AG20443 (cell line): Measurements from ENCODE around the gene NARS2.
"Not testable (repeated sequence)": the region's sequence is repeated elsewhere in the genome, so short reads cannot be mapped to it uniquely, and the experiment has no call there.

ENCODE experiments used
- DNase-seq: peaks from one replicate; pipeline ENCODE4 v3.0.0; 2012; ENCODE audit warnings: low spot score, mixed read lengths

NARS2 gene

DNA sequence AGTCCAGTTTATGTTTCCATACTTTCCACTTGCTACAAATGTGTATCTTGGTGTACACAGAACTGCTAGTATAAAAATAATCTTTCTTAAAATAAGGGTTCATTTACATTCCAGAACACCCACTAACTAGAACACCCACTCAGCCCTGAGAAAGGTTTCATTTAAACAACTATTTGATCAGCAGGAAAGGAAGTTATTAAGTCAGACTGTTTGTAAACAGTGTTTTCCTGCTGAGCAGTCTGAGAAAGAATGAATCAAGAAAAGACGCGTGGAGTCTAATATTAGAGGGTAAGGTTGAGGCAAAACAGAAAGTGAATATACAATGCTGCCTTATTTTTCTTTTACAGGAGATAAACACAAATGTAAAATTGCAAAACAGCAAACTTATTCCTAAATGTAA is 32.7 kb downstream of the NARS2 start:
- DNase-seq, result no peak

DNA sequence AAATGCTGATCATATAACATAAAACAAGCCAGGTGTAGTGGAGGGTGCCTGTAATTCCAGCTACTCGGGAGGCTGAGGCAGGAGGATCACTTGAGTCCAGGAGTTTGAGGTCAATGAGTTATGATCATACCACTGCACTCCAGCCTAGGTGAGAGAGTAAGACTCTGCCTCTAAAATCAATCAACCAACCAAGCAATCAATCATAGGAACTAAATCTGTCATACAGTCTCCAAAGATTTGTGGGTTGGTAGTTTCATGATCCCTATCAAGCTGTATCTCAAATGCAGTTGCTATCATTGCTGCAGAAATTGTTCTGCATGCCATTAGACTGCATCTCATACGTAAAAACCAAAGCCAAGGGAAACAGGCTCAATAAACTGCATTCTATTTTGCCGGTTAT is 33.1 kb downstream of the NARS2 start:
- DNase-seq, result no peak

GRCh38 chr11:78540256-78540655 is 34.4 kb downstream of the NARS2 start:
- DNase-seq, result no peak

- DNase-seq, result no peak
Measured at GRCh38 chr11:78539506-78539905, 35.2 kb downstream of the NARS2 start.

DNA sequence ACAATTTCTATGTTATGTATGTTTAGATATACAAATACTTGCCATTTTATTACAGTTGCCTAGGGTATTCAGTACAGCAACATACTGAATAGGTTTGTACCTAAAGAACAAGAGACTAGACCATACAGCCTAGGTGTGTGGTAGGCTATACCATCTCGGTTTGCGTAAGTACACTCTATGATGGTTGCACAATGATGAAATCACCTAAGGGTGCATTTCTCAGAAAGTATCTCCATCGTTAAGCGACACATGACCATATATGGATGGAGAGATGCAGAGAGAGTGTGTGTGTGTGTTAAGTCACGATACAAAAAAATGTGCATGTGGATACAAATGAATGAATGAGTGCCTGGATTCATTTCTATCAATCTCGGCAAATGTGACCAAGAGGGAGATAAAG is 37.7 kb downstream of the NARS2 start:
- no peak for DNase-seq

DNA sequence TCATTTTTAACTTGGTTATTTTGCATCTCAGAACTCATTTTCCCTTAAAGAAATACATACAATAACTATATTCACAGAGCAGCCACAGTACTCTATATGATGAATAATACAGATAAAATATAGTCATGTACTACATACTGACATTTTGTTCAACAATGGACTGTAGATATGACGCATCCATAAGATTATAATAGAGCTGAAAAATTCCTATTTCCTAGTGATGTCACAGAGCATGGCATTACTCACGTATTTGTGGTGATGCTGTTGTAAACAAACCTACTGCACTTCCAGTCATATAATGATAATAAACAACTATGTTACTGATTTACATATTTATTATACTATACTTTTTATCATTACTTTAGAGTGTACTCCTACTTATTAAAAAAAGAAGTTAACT is 38.7 kb downstream of the NARS2 start:
- DNase-seq, result no peak

- no peak for DNase-seq
Measured at GRCh38 chr11:78535027-78535426, 39.6 kb downstream of the NARS2 start.

- no peak for DNase-seq
Measured at GRCh38 chr11:78533399-78533798, 41.3 kb downstream of the NARS2 start.

DNA sequence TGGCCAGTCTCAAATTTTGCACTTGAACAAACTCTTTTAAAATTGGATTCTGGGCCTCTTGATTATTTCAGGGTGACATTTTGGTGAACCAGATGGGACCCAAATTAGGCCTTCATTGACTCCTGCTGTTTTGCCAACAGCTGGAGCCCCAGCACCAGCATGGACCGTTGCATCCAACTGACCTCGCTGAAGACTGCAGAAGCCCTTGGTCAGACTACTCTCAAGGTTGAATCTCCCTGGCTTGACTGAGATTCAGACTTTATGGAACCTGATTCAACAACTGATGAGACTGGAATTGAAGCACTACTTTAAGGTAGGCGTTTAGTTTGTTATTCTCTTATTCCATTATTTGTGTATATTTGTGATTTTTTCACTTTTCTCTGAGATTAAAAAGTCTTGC is 41.7 kb downstream of the NARS2 start:
- DNase-seq, result no peak

DNA sequence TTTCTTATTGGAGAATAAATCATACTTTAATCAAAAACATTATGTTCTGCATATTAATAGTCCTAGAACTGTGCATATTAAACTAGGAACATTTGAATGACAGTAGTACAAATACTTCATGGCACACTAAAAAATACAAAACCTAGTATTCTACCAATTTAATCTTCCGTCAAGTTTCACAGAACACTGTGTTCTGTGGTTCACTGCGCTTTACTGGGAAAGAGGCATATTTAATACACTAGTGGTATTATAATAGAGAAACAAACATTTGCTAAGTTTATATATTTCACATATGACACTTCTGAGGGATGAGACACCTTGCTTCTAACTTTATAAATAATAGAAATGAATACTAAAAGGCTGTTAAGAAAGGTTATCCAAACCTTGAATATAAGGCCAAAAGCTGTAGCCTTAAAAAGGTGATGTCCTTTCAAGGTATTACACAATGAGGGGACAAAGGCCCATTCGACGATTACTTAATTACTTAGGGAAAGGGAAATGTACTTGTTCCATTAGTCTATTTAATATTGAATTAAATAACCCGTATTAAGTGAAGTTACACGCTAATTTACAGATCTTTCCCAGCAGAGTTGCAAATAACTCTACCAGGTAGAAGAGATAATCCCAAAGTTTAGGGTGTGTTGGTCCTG is 48.0 kb downstream of the NARS2 start:
- no peak for DNase-seq

- DNase-seq, result no peak
Measured at GRCh38 chr11:78525720-78526119, 48.9 kb downstream of the NARS2 start.

DNA sequence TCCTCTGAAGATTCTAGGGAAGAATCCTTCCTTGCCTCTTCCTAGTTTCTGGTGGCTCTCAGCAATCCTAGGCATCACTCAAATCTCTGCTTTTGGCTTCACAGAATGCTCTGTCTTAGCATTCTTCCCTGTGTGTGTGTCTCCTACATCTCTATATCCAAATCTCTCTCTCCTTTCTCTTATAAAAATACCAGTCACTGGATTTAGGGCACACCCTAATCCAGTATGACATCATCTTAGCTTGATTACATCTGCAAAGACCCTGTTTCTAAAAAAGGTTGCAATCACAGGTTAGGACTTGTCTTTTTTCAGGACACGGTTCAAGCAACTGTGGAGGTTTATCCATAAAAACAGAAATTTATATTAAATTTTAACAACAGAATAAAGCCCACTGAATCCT is 54.4 kb downstream of the NARS2 start:
- no peak for DNase-seq

DNA sequence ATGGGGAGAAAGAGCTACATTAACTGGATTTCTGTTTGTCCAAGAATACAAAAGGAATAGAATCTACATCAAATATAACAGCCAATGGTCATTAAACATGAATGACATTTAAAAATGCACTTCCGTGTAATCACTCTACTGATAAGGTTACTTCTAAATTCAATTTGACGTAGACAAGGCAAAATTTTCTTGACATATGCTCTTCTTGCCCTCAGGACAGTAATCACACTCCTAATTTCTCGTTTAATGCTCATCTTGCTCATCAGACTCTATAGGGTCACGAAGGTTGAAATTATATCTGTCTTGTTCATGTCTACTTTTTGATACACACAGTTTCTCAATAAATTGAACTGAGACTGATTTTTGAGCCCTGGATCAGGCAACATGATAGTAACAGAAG is 58.4 kb downstream of the NARS2 start:
- no peak for DNase-seq

DNA sequence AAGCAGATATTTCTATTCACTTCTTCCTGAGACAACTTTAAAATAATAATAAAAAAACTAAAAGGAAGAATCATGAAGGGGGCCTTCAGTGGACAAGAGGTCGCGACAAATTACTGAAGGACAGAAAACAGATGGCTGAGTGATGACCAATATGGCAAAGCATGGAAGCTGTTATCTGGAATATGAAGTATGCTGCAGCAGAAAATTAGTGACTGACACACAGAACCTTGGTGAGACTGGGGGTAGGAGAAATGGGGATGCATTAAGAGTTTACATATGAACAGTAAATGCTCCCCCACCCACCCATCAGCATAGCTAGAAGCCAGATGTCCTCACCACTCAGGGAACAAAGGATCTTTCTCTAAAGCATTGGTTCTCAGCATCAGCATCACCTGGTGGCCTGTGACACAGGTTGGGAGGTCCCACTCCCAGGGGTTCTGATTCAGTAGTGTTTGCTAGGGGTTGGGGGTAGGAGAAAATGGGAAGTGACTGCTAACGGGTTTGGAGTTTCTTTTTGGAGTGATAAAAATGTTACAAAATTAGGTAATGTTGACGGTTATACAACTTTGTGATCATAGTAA is 59.7 kb downstream of the NARS2 start:
- no peak for DNase-seq

DNA sequence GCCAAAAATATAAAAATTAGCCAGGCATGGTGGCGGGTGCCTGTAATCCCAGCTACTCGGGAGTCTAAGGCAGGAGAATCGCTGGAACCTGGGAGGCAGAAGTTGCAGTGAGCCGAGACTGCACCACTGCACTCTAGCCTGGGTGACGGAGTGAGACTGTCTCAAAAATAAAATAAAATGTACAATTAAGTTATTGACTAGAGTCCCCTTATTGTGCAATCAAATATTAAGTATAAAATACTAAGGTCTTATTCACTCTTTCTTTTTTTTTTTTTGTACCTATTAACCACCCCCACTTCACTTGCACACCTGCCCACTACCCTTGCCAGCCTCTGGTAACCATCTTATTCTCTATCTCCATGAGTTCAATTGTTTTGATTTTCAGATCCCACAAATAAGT is 61.6 kb downstream of the NARS2 start:
- DNase-seq, result not testable (repeated sequence)

GRCh38 chr11:78510597-78510996 is 64.1 kb downstream of the NARS2 start:
- no peak for DNase-seq

DNA sequence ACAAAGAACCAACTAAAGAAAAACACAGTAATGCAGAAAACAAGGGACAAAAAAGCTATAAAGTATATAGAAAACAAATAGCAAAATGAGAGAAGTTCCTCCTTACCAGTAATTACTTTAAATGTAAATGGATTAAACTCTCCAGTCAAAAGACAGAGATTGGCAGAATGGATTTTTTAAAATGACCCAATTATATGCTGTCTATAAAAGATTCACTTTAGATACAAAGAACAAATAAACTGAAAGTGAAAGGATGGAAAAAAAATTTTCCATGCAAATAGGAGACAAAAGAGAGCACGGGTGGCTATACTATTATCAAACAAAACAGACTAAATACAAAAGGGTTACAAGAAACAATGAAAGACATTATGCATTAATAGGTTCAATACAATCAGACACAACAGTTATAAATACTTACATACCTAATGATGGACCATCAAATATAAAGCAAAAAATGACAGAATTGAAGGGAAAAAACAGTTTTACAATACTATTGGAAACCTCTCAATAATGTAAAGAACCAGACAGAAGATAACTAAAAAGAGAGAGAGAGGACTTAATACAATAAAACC is 64.6 kb downstream of the NARS2 start:
- DNase-seq, result no peak

DNA sequence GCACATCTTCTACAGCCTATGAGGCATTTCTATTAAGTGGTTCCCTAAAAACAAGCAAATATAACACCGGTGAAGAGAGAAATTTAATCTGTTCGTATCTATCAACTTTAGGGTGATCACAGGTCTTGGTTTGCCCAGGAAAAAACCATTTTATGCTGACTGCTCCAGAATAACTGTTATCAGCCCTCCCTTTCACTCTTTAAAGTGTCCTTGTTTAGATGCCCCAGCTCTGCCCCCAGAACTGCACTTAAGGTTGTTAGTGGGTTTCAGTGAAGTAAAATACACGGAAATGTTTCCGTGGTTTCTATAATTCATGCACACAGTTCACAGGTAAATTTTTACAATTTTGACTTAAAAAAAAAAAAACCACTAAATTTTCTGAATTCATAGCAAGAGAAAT is 70.0 kb downstream of the NARS2 start:
- no peak for DNase-seq

- no peak for DNase-seq
Measured at GRCh38 chr11:78504181-78504580, 70.5 kb downstream of the NARS2 start.

- DNase-seq, result no peak
Measured at GRCh38 chr11:78499971-78500370, 74.7 kb downstream of the NARS2 start.

GRCh38 chr11:78497293-78497692 is 77.4 kb downstream of the NARS2 start:
- DNase-seq, result no peak

DNA sequence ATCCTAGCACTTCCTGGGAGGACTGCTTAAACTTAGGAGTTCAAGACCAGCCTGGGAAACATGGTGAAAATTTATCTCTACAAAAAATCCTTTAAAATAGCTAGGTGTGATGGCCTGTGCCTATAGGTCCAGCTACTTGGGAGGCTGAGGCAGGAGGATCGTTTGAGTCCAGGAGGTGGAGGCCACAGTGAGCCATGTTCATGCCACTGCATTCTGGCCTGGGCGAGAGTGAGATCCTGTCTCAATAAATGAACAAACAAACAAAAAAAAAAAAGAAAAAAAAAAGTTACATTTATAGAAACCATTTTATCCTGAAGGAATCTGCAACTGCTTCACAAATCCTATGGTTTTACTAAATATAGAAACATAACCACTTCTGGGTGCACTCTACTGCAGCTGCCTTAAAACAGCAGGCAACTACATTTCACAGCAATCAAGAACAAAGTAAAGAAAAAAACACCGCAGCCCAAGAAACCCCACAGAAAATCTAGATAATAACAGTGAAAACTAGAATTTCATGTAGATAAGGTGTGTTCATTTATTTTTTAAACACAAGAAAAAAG is 81.2 kb downstream of the NARS2 start:
- DNase-seq, result no peak

GRCh38 chr11:78492973-78493372 is 81.7 kb downstream of the NARS2 start:
- DNase-seq, result no peak

DNA sequence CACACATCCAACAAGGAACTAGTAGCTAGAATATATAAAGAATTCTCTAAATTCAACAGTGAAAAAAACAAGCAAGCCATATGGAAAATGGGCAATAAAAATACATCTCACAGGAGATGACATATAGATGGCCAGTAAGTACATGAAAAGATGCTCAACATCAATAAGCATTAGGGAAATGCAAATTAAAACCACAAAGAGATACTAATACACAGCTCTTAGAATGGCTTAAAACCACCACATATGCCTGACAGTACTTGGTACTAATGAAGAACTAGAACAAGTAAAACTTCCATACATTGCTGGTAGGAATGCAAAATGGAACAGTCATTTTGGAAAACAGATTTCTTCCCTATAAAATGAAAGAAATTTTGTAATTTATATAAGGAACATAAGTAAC is 85.5 kb downstream of the NARS2 start:
- no peak for DNase-seq
